SK-MEL-5 (cell line): Measurements from ENCODE around the gene BLNK. TPM values are rescaled to one million over a fixed set of nuclear protein-coding genes. Genes with fewer than 3 reads are reported as not detected.
A peak's percentile ranks its signal among the peaks of the same experiment; 100 is the strongest.

Source experiments
- DNase-seq: peaks from one replicate; pipeline ENCODE4 v3.0.0-alpha.2; 2016; ENCODE audit warnings: low read depth, low spot score
- in situ Hi-C: cut with HindIII; loops from 2 replicates; pipeline ENCODE4 v1.10.0; 2016; ENCODE audit warnings: low sequenced_read_pairs, high pct_unique_total_duplicates, low pct_unique_long_range_greater_than_20kb
- total RNA-seq: library from RNA; depleted of rRNA; stranded (reverse); fragments of >200 nt; shearing (Covaris generic); gene quantifications from 2 replicates; pipeline ENCODE4 v1.2.3, GENCODE V29; 2014

Gene BLNK
- total RNA-seq, 1 experiment from 2014 or later = not detected

DNA sequence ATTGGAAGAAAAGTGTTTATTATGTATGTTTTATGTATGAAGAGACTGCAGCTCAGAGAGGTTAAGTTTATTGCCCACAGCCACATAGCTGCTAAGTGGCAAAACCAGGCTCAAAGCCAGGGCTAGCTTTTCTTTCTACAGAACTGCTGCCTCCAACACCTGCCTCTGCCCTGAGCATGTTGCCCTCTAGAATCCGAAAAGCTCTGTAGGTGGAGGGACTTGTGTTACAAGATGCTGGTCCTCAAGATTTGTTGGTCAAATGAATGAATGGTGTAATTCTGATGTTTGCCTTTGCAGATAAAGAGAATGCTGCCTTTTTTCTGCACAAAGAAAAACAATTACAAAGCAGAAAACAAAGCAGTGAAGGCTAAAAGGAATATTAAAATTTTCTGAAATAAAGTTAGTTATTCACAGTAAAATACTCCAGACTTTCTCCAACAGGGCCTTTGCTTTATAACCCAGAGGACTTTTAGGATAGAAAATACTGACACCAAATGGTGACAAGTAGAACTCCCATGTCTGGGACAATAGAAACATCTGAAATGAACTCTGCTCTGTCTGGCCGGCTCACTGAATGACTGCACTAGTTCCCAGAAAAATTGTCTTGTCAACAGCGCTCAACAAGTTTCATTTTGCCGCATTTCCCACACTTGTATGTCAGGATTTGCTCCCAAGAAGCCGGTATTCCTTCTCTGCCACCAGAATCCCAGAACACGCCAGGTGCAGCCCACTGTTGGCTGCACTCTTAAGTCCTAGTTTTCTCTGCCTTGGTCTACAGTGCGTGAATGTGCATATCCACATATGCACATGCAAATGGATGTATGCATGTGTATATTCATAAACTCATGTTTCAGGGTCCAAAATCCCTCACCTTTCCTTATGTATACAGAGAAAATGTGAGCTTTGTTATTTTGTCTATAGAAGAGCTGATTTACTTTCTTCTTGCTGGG is 21.9 kb upstream of the BLNK start:
- in situ Hi-C loops = no loop called here
- DNase-seq = peak; percentile 60

DNA sequence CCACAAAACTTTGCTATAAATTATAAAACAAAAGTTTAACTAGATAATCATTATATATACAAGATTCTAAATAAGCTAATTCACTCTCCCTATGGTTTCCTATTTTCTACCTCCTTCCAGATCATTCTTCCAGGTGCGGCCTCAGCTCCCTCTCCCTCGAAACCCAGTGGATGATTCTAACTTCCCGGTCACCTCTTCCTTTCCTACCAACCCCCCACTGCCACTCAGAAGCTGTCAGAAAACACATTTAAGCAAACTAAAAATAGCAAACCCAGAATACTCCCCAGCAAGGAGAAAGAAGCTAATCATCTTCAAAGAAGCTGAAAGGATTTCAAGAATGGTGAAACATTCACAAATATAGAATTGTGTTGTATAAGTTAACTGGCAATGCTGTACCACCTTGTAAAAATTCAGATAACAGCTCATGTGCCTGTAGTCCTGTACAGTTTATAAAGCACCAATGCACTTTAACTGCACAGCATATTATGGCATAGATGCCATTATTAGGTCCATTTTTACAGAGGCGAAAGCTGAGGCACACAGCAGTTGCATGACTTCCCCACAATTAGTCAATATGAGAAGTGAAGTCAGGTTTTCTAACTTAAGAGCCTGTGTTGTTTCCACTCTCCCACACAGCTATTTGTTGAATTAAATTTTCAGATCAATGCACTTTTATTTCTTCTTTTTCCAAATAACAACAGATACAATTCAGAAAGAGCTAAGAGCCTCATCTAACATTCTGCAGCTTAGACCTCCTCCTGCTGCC is 19.2 kb upstream of the BLNK start:
- no peak for DNase-seq
- in situ Hi-C loops = no loop called here

- in situ Hi-C loops = no loop called here
- DNase-seq = no peak
Measured at GRCh38 chr10:96289218-96289910, 18.0 kb upstream of the BLNK start.

DNA sequence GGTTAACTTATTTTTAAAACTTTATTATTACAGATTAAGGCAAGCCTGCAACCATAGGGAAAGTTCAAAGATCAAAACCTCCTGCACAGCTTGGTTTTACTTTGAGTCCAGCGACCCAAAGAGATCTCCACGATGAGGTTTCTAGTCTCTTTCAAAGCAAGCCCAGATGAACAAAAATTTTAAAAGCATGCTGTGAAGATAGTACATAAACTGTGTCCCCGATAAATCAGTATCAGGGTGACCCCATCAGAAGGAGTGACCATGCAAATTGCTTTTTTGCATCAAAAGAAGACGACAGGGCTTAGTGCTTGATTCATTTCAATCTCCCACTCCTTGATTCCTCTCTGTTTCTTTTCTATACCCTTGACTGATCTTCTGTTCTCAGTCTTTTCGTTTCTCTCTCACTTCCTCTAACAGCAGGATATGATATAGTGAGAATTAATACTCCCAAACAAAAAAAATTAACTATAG is 16.8 kb upstream of the BLNK start:
- in situ Hi-C loops = no loop called here

GRCh38 chr10:96287392-96288105 is 16.2 kb upstream of the BLNK start:
- DNase-seq = no peak
- in situ Hi-C loops = no loop called here

More for the DNA sequence above, 16.8 kb upstream of the BLNK start:
- no peak for DNase-seq

DNA sequence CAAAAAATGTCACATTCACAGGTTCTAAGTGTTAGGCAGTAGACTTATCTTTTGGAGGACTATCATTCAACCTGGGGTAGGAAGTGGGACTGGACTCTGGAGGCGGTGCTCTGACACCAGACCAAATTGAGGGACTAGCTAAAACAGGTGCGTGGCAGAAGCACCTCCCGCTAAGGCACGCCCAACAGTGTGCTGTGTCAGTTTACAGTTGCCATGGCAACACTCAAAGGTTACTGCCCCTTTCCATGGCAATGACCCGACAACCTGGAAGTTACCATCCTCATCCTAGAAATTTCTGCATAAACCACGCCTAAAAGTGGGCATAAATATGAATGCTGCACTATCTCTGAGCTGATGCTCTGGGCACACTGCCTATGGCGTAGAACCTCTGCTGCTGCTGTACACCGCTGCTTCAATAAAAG is 14.0 kb upstream of the BLNK start:
- DNase-seq = no peak
- in situ Hi-C loops = no loop called here

- in situ Hi-C loops = no loop called here
- no peak for DNase-seq
Measured at GRCh38 chr10:96283756-96284155, 12.4 kb upstream of the BLNK start.

- in situ Hi-C loops = no loop called here
- DNase-seq = no peak
Measured at GRCh38 chr10:96283351-96283750, 12.0 kb upstream of the BLNK start.

GRCh38 chr10:96281444-96282029 is 10.2 kb upstream of the BLNK start:
- in situ Hi-C loops = no loop called here
- no peak for DNase-seq

GRCh38 chr10:96280859-96281258 is 9.5 kb upstream of the BLNK start:
- no peak for DNase-seq

GRCh38 chr10:96279191-96279641 is 7.8 kb upstream of the BLNK start:
- DNase-seq = no peak
- in situ Hi-C loops = no loop called here

More at GRCh38 chr10:96280859-96281258, 9.5 kb upstream of the BLNK start:
- in situ Hi-C loops = no loop called here

- DNase-seq = no peak
- in situ Hi-C loops = no loop called here
Measured at GRCh38 chr10:96276831-96277230, 5.5 kb upstream of the BLNK start.

- no peak for DNase-seq
- in situ Hi-C loops = no loop called here
Measured at GRCh38 chr10:96276426-96276825, 5.1 kb upstream of the BLNK start.

GRCh38 chr10:96275685-96276418 is 4.5 kb upstream of the BLNK start:
- in situ Hi-C loops = no loop called here
- DNase-seq = no peak

DNA sequence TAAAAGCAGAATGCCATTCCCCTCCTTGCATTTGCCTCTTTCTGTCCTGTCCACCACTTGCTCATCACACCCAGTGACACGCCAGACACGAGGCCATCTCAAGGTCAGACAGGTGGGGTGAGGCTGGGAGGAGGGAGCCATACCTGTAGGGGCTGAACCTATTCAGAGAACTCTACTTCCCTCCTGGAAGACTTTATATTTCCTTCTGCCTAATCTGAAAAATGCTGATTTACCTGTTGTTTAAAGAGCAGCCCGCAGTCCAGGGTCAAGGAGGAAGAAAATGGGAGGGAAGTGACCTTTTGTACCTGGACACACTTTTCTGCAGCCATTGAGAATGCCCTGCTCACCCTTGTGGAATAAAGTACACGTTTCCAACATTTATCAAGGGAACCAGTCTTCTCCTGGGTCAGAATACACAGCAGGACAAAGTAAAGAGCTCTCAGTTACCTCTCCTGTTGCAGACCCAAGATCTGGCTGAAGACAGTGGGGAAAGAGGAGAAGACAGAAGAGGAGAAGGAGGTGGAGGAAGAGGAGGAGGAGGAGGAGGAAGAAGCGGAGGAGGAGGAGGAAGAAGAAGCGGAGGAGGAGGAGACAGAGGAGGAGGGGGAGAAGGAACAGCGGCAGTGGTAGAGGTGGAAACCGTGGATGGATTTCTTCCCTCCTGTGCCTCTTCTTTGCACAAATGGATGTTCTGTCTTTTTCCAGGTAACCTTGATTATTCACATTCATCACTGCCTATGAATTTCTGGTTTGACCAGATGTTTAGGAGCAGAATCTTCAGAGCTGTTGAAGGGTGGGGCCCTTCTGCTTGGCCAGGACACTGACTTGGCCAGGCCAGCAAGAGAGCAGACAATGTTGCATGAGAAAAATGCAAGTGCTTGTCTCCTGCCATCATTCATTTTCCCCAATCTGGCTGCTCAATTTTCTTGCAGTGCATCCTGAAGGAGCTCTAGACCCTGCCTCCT is 1.2 kb upstream of the BLNK start:
- in situ Hi-C loops = no loop called here
- no peak for DNase-seq
